ENCODE results near the gene MNAT1.

The MNAT1 gene

DNA sequence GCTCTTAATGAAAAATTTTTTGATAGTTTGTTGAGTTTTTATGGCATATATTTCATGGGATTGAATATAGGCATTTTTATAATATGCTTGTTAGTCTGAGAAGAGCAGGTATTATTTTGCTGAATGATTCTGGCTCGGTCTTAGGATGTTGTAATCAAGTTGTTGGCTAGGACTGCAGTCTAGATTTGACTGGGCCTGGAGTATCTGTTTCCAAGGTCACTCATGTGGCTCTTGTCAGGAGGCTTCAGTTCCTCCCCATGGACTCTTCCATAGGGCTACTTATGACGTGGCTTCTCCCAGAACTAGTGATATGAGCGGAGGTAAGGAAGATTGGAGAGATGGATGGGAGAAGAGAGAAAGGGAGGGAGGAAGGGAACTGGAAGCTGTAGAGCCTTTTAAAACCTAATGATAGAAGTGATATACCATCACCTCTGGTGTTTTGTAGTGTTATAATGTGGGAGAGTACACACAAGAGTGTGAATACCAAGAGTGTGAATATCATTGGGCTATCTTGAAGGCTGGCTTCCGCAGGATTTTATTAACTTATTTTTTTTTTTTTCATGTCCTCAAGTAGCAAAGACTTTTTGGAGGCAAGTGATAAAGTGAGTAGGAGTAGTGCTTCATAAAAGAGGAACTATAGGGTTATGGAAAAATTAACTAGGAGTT is 4.4 kb downstream of the MNAT1 start:
- no peak overlapping the region for H3K4me3 ChIP-seq (ENCODE audit: control insufficient read depth in 1 of 7, extremely low read depth in 1 of 7, insufficient read depth in 4 of 7, low read depth in 2 of 7, low read length in 6 of 7)
- H3K27ac ChIP-seq (ENCODE audit: insufficient read depth in 1 of 2, low read depth in 1 of 2, low read length in 2 of 2, poor library complexity in 1 of 2, severe bottlenecking in 2 of 2): no peak overlapping the region
- WGBS (ENCODE audit: insufficient coverage): 93% methylated on average over 4 of the region's 4 CpGs
- H3K4me1 ChIP-seq (ENCODE audit: control extremely low read depth in 1 of 4, control insufficient read depth in 4 of 4, insufficient read depth in 4 of 4, low read length in 3 of 4): peaks cover 8 to 11% (median 8%) of the 10 kb centered on the region in 4 experiments
- ChIA-PET CTCF (no interaction called here), POLR2A (no interaction called here)
- H3K36me3 ChIP-seq (ENCODE audit: control insufficient read depth in 4 of 4, insufficient read depth in 4 of 4, low read length in 3 of 4): no peaks in the 10 kb centered on the region
- H3K27me3 ChIP-seq (replicated peaks in 2 of 5; ENCODE audit: control insufficient read depth in 4 of 5, insufficient read depth in 5 of 5, low read length in 4 of 5): peaks cover 0 to 3% (median 0%) of the 10 kb centered on the region in 5 experiments
- H3K9me3 ChIP-seq (ENCODE audit: control extremely low read depth in 1 of 5, control insufficient read depth in 4 of 5, insufficient read depth in 2 of 5, low read depth in 1 of 5, low read length in 4 of 5): peaks cover 0 to 13% (median 0%) of the 10 kb centered on the region in 5 experiments
- DNase-seq: no peak

DNA sequence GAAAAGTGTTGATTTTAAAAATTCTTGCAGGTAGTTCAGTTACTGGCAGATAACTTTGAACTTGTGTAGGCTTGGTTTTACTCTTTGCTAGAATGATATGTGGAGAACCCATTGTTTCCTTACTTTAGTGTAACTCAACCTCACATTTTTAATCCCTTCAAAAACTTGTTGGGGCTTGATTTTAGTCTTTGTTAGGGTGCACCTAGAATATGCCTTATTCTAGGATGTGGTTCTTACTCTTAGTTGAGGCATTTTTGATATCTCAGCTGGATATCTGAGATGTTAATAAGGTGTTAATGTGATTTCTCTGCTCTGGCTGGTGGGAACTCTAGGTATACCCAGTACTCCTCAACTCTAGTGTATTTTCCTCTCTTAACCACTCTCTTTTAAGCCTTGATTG is 10.0 kb downstream of the MNAT1 start:
- DNase-seq: no peak
- H3K27ac ChIP-seq (ENCODE audit: insufficient read depth in 1 of 2, low read depth in 1 of 2, low read length in 2 of 2, poor library complexity in 1 of 2, severe bottlenecking in 2 of 2): no peak overlapping the region
- POLR2A ChIA-PET: interaction anchor here (0.6 kb wide), 1 partner anchor 307 kb away, joined by 3 read pairs; no protein-coding TSS in a partner anchor
- H3K4me1 ChIP-seq (ENCODE audit: control extremely low read depth in 1 of 4, control insufficient read depth in 4 of 4, insufficient read depth in 4 of 4, low read length in 3 of 4): no peaks in the 10 kb centered on the region
- CTCF ChIA-PET: no interaction called here
- H3K27me3 ChIP-seq (replicated peaks in 2 of 5; ENCODE audit: control insufficient read depth in 4 of 5, insufficient read depth in 5 of 5, low read length in 4 of 5): no peaks in the 10 kb centered on the region
- H3K9me3 ChIP-seq (ENCODE audit: control extremely low read depth in 1 of 5, control insufficient read depth in 4 of 5, insufficient read depth in 2 of 5, low read depth in 1 of 5, low read length in 4 of 5): peaks cover 0 to 23% (median 0%) of the 10 kb centered on the region in 5 experiments
- no peak overlapping the region for H3K4me3 ChIP-seq (ENCODE audit: control insufficient read depth in 1 of 7, extremely low read depth in 1 of 7, insufficient read depth in 4 of 7, low read depth in 2 of 7, low read length in 6 of 7)
- peaks cover 0 to 2% (median 0%) of the 10 kb centered on the region in 4 experiments for H3K36me3 ChIP-seq (ENCODE audit: control insufficient read depth in 4 of 4, insufficient read depth in 4 of 4, low read length in 3 of 4)

DNA sequence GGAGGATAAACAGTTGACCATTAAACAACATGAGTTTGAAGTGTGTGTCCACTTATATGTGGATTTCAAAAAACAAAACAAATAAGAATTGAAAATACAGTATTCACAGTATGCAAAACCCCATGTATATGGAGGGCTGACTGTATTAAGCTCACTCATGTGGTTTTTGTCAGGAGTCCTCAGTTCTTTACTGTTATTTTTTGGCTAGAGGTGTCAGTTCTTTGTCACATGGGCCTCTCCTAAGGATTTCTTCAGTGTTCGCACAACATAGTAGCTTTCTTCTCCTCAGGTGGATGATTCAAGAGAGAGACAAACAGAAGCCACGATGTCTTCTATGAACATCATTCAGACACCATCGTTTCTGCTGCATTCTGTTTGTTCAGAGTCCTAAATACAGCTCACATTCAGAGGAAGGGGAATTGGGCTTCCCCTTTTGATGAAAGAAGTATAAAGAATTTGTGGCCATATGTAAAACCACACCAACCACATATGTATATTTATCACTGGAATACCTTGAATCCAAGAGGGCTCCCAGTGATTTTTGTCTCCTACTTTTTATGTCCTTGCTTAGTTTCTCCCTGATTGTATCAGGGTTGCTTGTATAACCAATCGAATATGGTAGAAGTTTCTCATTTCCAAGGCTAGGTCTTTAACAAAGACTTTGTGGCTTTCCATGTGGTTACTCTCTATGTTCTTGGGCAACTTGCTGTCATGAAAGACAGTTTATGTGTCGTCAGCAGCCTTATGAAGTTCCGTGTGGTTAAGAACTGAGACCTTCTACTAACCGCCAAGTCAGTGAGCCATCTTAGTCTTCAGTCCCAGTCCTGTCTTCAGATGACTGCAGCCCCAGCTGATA is 18.9 kb downstream of the MNAT1 start:
- H3K27ac ChIP-seq (ENCODE audit: insufficient read depth in 1 of 2, low read depth in 1 of 2, low read length in 2 of 2, poor library complexity in 1 of 2, severe bottlenecking in 2 of 2): no peak overlapping the region
- CTCF ChIA-PET: interaction anchor here (1.0 to 1.5 kb wide), 2 partner anchors 25 to 34 kb away, joined by 3 to 7 read pairs; no protein-coding TSS in a partner anchor

DNA sequence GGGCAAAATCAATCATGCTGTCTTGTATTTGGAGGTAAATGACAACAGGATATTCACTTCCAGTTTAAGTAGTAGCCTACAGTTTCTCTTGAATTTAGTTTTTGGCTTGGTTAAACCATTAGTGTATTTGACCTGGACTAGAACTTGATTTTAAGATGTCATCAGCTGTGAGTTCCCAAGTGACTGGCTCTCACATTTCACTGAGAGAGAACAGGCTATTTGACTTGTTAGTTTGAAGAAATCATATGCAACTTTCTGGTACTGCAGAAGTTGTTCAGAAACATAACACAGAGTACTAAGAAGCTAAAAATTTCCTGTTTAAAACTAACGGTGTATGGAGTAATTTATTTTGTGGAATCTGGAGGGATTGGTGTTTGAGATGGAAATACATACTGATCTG is 22.3 kb downstream of the MNAT1 start:
- no peak for DNase-seq
- Histone ChIP-seq H3K27me3 (replicated peaks in 2 of 5; ENCODE audit: control insufficient read depth in 4 of 5, insufficient read depth in 5 of 5, low read length in 4 of 5) (no peaks in the 10 kb centered on the region), H3K4me1 (ENCODE audit: control extremely low read depth in 1 of 4, control insufficient read depth in 4 of 4, insufficient read depth in 4 of 4, low read length in 3 of 4) (peaks cover 10 to 36% (median 18%) of the 10 kb centered on the region in 4 experiments), H3K36me3 (ENCODE audit: control insufficient read depth in 4 of 4, insufficient read depth in 4 of 4, low read length in 3 of 4) (no peaks in the 10 kb centered on the region), H3K4me3 (ENCODE audit: control insufficient read depth in 1 of 7, extremely low read depth in 1 of 7, insufficient read depth in 4 of 7, low read depth in 2 of 7, low read length in 6 of 7) (no peak overlapping the region), H3K27ac (ENCODE audit: insufficient read depth in 1 of 2, low read depth in 1 of 2, low read length in 2 of 2, poor library complexity in 1 of 2, severe bottlenecking in 2 of 2) (no peak overlapping the region), H3K9me3 (ENCODE audit: control extremely low read depth in 1 of 5, control insufficient read depth in 4 of 5, insufficient read depth in 2 of 5, low read depth in 1 of 5, low read length in 4 of 5) (no peaks in the 10 kb centered on the region)
- ChIA-PET CTCF (no interaction called here), POLR2A (no interaction called here)
- no CpG with 5 or more reads among the region's 1 CpG for WGBS (ENCODE audit: insufficient coverage)

More for the DNA sequence above, 18.9 kb downstream of the MNAT1 start:
- no peaks in the 10 kb centered on the region for H3K36me3 ChIP-seq (ENCODE audit: control insufficient read depth in 4 of 4, insufficient read depth in 4 of 4, low read length in 3 of 4)
- peak; percentile 67 to 94 (median 91) for DNase-seq
- WGBS (ENCODE audit: insufficient coverage): 50% methylated on average over 2 of the region's 7 CpGs
- no peak overlapping the region for H3K4me3 ChIP-seq (ENCODE audit: control insufficient read depth in 1 of 7, extremely low read depth in 1 of 7, insufficient read depth in 4 of 7, low read depth in 2 of 7, low read length in 6 of 7)
- no peaks in the 10 kb centered on the region for H3K27me3 ChIP-seq (replicated peaks in 2 of 5; ENCODE audit: control insufficient read depth in 4 of 5, insufficient read depth in 5 of 5, low read length in 4 of 5)
- H3K4me1 ChIP-seq (ENCODE audit: control extremely low read depth in 1 of 4, control insufficient read depth in 4 of 4, insufficient read depth in 4 of 4, low read length in 3 of 4): peaks cover 4 to 32% (median 16%) of the 10 kb centered on the region in 4 experiments
- POLR2A ChIA-PET: no interaction called here
- H3K9me3 ChIP-seq (ENCODE audit: control extremely low read depth in 1 of 5, control insufficient read depth in 4 of 5, insufficient read depth in 2 of 5, low read depth in 1 of 5, low read length in 4 of 5): no peaks in the 10 kb centered on the region

DNA sequence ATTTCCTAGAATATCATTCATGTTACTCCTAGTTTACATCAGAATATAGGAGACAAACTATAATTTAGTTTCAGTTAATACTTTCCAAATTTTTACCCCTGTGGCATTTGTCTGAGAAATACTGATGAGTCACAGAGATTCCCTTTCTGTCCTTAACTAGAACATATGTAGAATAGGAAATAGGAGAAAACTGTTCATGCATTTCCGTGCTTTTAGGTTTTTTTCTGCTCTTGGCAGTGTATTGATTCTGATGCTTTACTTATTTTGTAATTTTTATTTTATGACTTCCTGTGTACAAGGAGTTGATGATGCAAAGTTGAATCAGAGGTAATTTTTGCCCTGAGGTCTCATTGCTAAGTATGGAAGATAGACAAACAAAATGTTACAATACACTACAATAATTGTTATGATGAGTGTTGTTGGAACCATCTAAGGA is 23.0 kb downstream of the MNAT1 start:
- Histone ChIP-seq H3K27ac (ENCODE audit: insufficient read depth in 1 of 2, low read depth in 1 of 2, low read length in 2 of 2, poor library complexity in 1 of 2, severe bottlenecking in 2 of 2) (no peak overlapping the region), H3K4me3 (ENCODE audit: control insufficient read depth in 1 of 7, extremely low read depth in 1 of 7, insufficient read depth in 4 of 7, low read depth in 2 of 7, low read length in 6 of 7) (no peak overlapping the region), H3K27me3 (replicated peaks in 2 of 5; ENCODE audit: control insufficient read depth in 4 of 5, insufficient read depth in 5 of 5, low read length in 4 of 5) (no peaks in the 10 kb centered on the region), H3K9me3 (ENCODE audit: control extremely low read depth in 1 of 5, control insufficient read depth in 4 of 5, insufficient read depth in 2 of 5, low read depth in 1 of 5, low read length in 4 of 5) (no peaks in the 10 kb centered on the region), H3K36me3 (ENCODE audit: control insufficient read depth in 4 of 4, insufficient read depth in 4 of 4, low read length in 3 of 4) (no peaks in the 10 kb centered on the region), H3K4me1 (ENCODE audit: control extremely low read depth in 1 of 4, control insufficient read depth in 4 of 4, insufficient read depth in 4 of 4, low read length in 3 of 4) (peaks cover 10 to 36% (median 18%) of the 10 kb centered on the region in 4 experiments)
- ChIA-PET POLR2A (no interaction called here), CTCF (no interaction called here)
- WGBS (ENCODE audit: insufficient coverage): no CpG with 5 or more reads among the region's 1 CpG
- DNase-seq: no peak

DNA sequence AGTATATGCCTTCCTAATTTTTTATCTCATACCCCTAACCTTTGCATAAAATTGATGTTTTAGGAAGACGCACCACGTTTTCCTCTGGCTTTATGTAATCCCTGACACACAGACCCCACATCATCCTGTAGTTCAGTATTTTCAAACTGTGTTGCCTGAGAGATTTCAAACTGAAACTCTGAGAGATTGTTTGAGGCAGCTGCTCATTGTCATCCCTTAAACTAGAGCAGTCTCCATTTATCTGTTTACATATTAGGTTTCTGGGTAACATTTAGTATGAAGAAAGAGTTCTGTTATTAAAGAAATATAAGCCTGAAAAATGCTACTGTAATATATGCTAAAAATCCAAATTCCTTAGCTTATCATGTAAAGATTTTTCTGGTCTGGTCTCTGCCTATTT is 24.3 kb downstream of the MNAT1 start:
- ChIA-PET CTCF (no interaction called here), POLR2A (no interaction called here)
- Histone ChIP-seq H3K4me1 (ENCODE audit: control extremely low read depth in 1 of 4, control insufficient read depth in 4 of 4, insufficient read depth in 4 of 4, low read length in 3 of 4) (peaks cover 6 to 24% (median 8%) of the 10 kb centered on the region in 4 experiments), H3K9me3 (ENCODE audit: control extremely low read depth in 1 of 5, control insufficient read depth in 4 of 5, insufficient read depth in 2 of 5, low read depth in 1 of 5, low read length in 4 of 5) (no peaks in the 10 kb centered on the region), H3K27ac (ENCODE audit: insufficient read depth in 1 of 2, low read depth in 1 of 2, low read length in 2 of 2, poor library complexity in 1 of 2, severe bottlenecking in 2 of 2) (no peak overlapping the region), H3K27me3 (replicated peaks in 2 of 5; ENCODE audit: control insufficient read depth in 4 of 5, insufficient read depth in 5 of 5, low read length in 4 of 5) (no peaks in the 10 kb centered on the region), H3K4me3 (ENCODE audit: control insufficient read depth in 1 of 7, extremely low read depth in 1 of 7, insufficient read depth in 4 of 7, low read depth in 2 of 7, low read length in 6 of 7) (no peak overlapping the region), H3K36me3 (ENCODE audit: control insufficient read depth in 4 of 4, insufficient read depth in 4 of 4, low read length in 3 of 4) (no peaks in the 10 kb centered on the region)
- peak in 1 of 3 donors; percentile 6 for DNase-seq
- WGBS (ENCODE audit: insufficient coverage): no CpG with 5 or more reads among the region's 2 CpGs

DNA sequence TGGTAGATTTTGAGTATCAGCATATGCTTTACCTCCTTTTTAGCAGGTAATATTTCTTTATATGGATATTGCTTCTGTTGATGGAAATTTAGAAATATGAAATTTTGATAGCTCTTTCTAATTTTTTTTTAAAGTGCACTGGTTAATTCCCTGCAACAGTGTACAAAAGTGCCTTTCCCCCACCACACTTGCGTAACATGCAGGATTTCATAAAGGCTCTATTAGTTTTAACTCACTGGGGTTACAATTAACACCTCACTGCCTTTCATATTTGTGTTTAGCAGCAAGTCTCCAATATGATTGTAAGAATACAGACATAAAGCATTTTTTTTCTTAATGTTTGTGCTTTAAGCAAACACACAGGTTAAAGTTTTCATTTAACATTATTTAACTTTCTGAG is 25.6 kb downstream of the MNAT1 start:
- Histone ChIP-seq H3K9me3 (ENCODE audit: control extremely low read depth in 1 of 5, control insufficient read depth in 4 of 5, insufficient read depth in 2 of 5, low read depth in 1 of 5, low read length in 4 of 5) (no peaks in the 10 kb centered on the region), H3K4me1 (ENCODE audit: control extremely low read depth in 1 of 4, control insufficient read depth in 4 of 4, insufficient read depth in 4 of 4, low read length in 3 of 4) (peaks cover 6 to 18% (median 7%) of the 10 kb centered on the region in 4 experiments), H3K4me3 (ENCODE audit: control insufficient read depth in 1 of 7, extremely low read depth in 1 of 7, insufficient read depth in 4 of 7, low read depth in 2 of 7, low read length in 6 of 7) (no peak overlapping the region), H3K36me3 (ENCODE audit: control insufficient read depth in 4 of 4, insufficient read depth in 4 of 4, low read length in 3 of 4) (no peaks in the 10 kb centered on the region), H3K27me3 (replicated peaks in 2 of 5; ENCODE audit: control insufficient read depth in 4 of 5, insufficient read depth in 5 of 5, low read length in 4 of 5) (no peaks in the 10 kb centered on the region), H3K27ac (ENCODE audit: insufficient read depth in 1 of 2, low read depth in 1 of 2, low read length in 2 of 2, poor library complexity in 1 of 2, severe bottlenecking in 2 of 2) (no peak overlapping the region)
- no peak for DNase-seq
- ChIA-PET POLR2A (no interaction called here), CTCF (interaction anchor here (0.7 kb wide), 1 partner anchor 220 kb away, joined by 3 read pairs; the partner anchor contains the start of gene TRMT5)
- WGBS (ENCODE audit: insufficient coverage): no CpG with 5 or more reads among the region's 1 CpG

Data from common myeloid progenitor, CD34-positive (primary cell).